DOHH2 (cell line): ENCODE data around the gene IL22RA2.

ENCODE experiments used
- CTCF ChIP-seq: fragments of 200-600 bp; sonication (generic); IDR thresholded peaks from one replicate; pipeline ENCODE4 v1.5.1; 2014; ENCODE audit warnings: antibody characterized with exemption, mild to moderate bottlenecking, low read depth, low read length; ENCODE audit not compliant: poor library complexity, severe bottlenecking
- EZH2phosphoT487 ChIP-seq: fragments of 200-600 bp; sonication (generic); IDR thresholded peaks from 2 replicates; pipeline ENCODE4 v1.6.1; 2017; ENCODE audit warnings: borderline replicate concordance, mild to moderate bottlenecking, antibody characterized with exemption, low read length, moderate library complexity, mixed read lengths

GRCh38 chr6:137193256-137194070 is 20.0 kb upstream of the IL22RA2 start:
- TF ChIP-seq CTCF (no peak), EZH2phosphoT487 (no peak)
